ENCODE data around the gene C2orf81.

GRCh38 chr2:74464406-74464805 is 43.0 kb upstream of the C2orf81 start:
- TF ChIP-seq POLR2A (IDR thresholded peaks at IDR 0.05): no peak
- TF ChIP-seq CTCF (IDR thresholded peaks at IDR 0.05): no peak
- no peak for TF ChIP-seq POLR2AphosphoS5 (IDR thresholded peaks at IDR 0.05)
- no peak for TF ChIP-seq EP300 (IDR thresholded peaks at IDR 0.05)
